Measurements from ENCODE around the gene ACP2. TPM values are rescaled to one million over a fixed set of nuclear protein-coding genes. Genes with fewer than 3 reads are reported as not detected.

ACP2 gene, protein sequence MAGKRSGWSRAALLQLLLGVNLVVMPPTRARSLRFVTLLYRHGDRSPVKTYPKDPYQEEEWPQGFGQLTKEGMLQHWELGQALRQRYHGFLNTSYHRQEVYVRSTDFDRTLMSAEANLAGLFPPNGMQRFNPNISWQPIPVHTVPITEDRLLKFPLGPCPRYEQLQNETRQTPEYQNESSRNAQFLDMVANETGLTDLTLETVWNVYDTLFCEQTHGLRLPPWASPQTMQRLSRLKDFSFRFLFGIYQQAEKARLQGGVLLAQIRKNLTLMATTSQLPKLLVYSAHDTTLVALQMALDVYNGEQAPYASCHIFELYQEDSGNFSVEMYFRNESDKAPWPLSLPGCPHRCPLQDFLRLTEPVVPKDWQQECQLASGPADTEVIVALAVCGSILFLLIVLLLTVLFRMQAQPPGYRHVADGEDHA
- 24.0 TPM for polyA plus RNA-seq (2013, experiment 1 of 2; ENCODE audit: insufficient read length)
- polyA plus RNA-seq (2013, experiment 2 of 2; ENCODE audit: insufficient read length): 25.1 TPM

DNA sequence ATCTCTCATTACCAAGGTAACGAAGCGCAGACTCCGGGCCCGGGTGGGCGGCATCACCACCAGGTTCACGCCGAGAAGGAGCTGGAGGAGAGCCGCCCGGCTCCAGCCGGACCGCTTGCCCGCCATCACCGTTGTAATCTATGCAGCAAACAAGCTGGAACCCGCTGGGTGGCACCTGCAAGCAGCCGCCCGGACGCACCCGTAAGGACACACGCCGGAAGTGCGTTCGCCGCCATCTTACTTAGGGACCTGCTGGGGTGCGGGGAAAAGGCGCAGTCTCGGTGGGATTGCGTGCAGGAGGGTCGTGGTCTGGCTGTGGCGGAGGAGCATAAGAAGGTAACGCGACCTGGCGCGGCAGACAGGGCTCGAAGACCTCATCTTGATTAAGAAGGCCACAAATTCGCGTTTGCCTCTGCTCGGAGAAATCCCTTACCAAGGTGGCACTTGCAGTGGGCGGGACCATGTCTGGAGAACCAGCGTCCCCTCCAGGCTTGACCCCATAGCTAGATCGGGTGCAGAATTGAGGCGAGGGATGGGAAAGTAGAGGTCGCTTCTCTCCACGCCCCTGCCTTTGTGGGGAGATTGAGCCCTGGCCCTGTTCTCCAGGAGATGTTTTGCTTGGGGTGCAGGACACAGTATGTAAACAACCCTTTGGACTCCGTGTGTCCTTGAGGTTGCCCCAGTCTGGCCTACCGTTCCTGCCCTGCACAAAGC lies at the start of gene ACP2:
Gene ACP2, minus strand, starts transcription at position 151 of the 714 bp plus-strand sequence. Its CDS starts 25 bp downstream, at position 126.
- DNase-seq: peak; percentile 87

DNA sequence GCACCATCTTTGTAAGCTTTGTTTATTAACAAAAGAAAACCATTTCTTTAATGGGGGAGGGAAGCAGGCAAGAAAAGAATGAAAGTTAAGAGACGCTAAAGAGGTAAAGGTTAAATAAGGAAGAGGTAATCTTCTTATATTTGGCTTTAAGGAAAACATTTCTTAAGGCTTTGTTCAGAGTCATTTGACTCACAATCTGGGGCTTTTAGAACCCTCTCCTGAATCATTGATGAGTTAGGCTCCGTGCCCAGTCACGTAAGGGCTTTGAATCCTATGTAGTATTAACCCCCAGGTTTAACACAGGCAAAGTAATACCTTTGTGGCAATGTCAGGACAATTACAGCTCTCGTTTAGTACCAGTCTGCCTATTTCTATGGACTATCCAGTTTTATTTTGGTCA lies 47.4 kb upstream of the ACP2 start:
- no peak for DNase-seq

DNA sequence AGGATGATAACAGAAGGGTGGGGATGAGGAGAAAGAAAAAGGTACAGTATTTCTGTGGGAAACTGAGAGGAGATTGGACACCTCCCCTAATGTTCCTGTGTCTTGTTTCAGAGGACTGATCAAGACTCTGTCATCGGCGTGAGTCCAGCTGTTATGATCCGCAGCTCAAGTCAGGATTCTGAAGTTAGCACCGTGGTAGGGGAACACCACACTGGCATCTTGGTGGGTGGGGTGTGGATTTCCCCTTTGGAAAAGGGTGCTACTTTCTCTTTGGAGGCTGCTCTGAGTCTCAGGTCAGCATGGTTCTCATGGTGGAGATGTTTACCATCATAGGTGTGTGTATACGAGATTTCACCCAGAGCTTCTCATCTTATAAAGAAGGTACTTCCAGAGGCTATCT lies 46.8 kb upstream of the ACP2 start:
- DNase-seq: no peak

DNA sequence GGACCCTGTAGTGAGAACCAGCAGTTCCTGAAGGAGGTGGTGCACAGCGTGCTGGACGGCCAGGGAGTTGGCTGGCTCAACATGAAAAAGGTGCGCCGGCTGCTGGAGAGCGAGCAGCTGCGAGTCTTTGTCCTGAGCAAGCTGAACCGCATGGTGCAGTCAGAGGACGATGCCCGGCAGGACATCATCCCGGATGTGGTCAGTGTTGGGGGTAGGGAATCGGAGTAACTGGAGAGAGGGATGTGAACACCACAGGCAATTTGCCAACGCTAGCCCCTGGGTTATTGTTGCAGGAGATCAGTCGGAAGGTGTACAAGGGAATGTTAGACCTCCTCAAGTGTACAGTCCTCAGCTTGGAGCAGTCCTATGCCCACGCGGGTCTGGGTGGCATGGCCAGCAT lies 41.2 kb upstream of the ACP2 start:
- no peak for DNase-seq

DNA sequence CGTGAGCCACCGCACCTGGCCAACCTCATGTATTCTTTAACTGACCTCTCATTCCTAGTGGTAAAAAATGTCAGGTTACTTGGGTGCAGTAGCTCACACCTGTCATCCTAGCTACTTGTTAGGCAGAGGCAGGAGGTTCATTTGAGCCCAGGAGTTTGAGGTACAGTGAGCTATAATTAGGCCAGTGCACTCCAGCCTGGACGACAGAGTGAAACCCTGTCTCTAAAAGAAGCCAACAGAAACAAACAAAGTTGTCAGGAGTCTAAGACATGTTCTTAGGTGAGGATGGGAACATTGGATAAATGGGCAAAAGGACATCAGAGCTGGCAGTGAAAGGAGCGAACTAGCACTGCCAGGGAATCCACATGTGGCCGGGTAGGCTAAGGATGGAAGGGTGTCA lies 39.5 kb upstream of the ACP2 start:
- no peak for DNase-seq

DNA sequence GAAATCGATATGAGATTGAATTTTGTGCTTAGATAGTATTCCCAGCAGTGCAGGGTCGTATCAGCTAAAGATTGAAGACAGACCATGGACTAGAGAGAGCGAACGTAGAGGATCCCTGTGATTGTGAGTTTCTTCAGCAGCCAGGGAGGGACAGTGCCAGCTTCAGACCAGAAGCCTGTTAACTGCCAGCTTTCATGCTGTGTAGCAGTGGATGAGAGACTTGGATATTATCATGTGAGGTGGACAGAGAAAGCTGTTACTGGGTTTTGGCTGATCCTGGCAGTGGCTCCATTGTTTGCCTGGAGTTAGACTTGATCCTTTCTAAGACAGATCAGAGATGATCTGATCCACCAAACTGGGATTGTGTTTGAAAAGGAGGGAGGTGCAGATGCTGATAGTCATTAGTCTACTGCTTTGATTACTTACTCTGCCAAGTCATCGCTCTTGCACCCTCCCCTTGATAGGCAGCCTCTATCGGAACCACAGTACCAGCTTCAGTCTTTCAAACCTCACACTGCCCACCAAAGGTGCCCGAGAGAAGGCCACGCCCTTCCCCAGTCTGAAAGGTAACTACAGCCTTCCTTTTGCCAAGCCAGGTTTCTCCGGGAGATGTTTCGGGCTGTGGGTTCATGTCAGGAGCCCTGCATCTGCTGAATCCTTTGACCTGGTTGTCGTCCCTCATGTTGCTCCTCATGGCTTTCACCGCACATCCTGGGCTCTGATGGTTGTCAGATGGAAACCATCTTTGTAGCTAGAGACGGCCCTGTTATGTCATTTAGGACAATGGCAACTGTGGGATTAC lies 37.6 kb upstream of the ACP2 start:
- DNase-seq: no peak

DNA sequence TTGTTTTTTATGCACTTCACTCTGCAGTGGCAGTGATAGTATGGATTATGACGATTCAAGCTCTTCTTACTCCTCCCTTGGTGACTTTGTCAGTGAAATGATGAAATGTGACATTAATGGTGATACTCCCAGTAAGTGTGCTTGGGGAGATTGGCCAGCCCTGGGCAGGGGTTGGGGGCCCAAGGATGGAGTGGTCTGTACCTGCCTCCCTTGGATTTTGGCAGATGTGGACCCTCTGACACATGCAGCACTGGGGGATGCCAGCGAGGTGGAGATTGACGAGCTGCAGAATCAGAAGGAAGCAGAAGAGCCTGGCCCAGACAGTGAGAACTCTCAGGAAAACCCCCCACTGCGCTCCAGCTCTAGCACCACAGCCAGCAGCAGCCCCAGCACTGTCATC lies 35.5 kb upstream of the ACP2 start:
- no peak for DNase-seq

DNA sequence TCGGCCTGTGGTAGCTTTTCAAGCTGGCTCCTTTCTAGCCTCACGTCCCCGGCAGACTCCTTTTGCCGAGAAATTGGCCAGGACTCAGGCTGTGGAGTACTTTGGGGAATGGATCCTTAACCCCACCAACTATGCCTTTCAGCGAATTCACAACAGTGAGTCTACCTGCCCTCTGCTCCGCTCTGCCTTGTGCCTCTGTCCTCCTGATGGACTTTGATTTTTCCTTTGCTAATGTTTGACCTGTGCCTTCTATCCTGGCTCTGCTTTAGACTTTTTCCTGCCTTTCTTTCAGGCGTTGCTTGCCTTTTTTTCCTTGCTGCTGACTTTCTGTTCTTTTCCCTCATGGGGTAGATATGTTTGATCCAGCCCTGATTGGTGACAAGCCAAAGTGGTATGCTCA lies 33.8 kb upstream of the ACP2 start:
- DNase-seq: no peak

DNA sequence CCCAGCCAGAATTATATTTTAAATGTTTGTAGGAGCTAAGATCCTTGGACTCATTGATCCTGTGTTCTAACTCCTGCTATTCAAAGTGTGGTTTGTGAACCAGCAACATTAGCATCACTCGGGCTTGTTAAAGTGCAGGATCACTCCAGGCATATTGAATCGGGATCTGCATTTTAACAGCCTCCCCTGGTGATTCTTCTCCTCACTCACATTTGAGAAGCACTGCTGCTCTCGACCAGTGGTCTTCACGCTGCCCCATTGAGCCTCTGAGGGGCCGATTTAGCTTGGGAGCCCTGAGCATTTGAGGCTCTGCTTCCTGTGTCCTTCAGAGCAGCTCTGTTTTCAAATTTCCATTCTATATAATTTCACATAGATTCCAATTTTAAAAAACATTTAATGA lies 32.2 kb upstream of the ACP2 start:
- no peak for DNase-seq

DNA sequence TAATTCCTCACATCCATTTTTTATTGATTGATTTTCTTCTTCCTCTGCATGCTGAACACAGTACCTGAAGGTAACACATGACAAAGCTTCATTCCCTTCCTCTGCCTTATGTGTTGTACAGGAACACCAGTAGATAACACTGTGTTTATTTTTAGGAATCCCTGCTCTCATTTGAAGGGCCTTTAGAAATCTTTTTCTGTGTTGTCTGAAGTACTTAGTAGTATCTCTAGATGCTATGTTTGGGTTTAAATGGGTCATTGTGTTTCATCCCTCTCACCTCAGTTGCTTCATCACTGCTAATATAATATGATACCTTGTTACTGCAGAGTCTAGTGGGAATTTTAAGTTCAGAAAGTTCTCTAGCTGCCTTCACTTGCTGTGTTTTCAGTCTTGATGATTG lies 31.5 kb upstream of the ACP2 start:
- DNase-seq: no peak

DNA sequence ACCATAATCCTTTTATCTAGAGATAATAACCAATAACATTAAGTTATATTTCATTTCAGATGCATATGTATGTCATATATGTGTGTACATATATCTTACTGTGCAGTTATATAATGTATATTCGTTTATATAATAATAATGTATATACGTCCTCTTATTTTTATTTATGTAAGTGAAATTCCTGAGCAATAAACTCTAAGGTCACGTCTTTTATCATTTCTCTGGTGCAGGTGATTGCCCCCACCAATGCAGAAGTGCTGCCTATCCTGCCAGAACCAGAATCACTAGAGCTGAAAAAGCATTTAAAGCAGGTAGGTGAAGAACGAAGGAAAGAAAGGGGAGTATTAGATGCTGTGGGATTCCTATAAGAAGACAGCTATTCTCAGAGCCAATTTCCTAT lies 30.2 kb upstream of the ACP2 start:
- no peak for DNase-seq

DNA sequence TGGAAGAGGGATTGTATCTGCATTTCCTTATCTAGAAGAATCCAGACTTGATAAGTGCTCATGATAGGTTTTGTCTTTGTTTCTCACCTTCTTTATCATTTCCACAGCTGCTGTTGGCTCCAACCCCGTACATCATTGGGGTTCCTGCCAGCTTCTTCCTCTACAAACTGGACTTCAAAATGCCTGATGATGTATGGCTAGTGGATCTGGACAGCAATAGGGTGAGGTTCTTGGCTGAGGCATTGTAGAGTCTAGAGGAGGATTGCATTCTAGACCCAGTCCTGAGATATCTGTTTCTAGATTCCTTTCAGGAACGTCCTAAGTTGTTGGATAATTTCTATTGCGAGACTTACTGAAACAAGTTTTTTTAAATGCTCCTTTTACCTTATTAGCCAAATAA lies 29.4 kb upstream of the ACP2 start:
- no peak for DNase-seq

DNA sequence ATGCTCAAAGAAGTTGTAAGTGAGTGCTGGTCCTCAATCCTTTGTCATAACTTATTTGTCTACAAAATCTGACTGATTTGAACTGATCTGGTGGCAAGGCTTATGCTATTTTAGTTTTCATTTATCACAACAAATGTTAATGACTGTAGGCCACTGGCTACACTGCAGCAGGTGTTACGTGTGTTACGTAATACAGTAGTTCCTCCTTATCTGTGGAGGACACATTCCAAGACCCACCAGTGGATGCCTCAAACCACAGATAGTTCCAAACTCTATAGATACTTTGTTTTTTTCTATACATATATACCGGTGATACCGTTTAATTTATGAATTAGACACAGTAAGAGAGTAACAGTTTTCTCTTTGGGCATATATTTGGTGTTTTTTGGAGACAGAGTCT lies 28.3 kb upstream of the ACP2 start:
- DNase-seq: no peak

DNA sequence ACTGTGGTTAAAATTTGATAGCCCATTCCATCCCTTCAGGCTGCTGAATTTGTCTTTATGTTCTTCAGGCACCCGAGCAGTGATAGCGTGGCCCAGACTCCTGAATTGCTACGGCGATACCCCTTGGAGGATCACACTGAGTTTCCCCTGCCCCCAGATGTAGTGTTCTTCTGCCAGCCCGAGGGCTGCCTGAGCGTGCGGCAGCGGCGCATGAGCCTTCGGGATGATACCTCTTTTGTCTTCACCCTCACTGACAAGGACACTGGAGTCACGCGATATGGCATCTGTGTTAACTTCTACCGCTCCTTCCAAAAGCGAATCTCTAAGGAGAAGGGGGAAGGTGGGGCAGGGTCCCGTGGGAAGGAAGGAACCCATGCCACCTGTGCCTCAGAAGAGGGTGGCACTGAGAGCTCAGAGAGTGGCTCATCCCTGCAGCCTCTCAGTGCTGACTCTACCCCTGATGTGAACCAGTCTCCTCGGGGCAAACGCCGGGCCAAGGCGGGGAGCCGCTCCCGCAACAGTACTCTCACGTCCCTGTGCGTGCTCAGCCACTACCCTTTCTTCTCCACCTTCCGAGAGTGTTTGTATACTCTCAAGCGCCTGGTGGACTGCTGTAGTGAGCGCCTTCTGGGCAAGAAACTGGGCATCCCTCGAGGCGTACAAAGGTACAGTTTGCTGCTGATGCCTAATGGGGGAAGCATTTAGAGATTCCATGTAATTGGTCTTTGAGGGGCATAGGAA lies 26.1 kb upstream of the ACP2 start:
- no peak for DNase-seq

DNA sequence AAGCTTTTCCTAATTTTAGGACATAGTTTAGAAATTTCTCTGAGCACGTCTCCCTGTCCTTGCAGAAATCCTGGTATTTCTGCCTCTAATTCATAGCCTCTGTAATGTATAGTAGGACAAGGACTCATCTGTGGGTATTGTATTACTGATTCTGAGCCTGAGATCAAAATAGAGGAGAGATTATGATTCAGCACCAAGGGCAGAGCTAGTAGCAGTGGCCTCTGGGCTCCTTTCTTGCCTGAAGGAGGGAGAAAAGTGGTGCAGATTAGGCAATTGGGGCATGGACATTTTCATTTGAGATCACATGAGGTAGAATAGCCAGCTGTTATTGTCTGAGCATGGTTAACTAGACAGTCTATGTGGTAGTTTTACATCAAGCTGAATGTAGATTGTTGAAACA lies 24.1 kb upstream of the ACP2 start:
- no peak for DNase-seq

DNA sequence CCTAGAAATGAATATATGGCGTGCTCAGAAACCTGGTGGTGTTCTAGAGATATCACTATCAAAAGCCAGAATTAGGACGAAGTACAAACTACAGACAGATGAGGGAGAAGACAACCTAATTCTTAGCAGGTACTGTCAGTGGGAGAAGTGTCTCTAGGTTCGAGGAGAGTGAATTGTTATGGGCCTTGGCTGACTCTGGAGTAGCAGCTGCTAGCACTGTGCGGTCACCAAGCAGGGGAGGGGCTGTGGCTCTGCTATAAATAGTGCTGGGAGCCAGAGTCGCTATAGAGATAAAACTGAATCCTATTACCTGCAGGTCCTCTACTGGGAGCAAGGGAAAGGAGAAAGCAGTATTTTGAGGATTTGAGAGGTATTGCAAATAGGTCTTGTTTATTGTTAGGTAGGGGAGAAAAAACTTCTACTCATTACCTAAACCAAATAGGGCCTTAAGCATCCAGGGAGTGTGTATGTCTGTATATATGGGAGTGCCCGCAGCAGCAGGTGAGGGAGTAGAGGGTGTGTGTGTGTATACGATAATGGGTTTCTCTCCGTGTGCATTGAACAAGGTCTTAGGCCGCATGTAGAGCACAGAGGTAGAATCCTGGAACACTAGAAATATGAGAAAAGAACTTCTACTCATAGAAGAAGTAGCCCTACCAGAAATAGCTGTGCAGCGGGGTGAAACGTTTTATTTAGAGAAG lies 23.5 kb upstream of the ACP2 start:
- no peak for DNase-seq

DNA sequence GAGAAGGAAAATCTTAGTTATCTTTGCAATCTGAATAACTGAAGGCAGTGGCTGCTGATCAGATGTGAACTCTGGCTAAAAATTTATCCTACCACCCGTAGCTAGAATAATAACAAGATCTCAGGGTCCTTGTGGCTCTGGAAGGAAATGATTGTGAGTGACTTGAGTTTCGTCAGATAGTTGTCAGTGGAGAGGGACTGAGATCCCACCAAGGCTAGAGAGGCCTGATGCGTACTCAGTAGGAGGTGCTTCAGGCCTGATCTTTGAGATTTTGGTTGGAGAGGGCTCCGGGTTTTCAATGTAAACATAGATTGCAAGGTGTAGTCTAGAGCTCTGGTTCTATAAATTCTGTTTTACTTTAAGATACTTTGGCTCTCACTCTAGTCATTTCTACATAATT lies 22.7 kb upstream of the ACP2 start:
- DNase-seq: no peak

DNA sequence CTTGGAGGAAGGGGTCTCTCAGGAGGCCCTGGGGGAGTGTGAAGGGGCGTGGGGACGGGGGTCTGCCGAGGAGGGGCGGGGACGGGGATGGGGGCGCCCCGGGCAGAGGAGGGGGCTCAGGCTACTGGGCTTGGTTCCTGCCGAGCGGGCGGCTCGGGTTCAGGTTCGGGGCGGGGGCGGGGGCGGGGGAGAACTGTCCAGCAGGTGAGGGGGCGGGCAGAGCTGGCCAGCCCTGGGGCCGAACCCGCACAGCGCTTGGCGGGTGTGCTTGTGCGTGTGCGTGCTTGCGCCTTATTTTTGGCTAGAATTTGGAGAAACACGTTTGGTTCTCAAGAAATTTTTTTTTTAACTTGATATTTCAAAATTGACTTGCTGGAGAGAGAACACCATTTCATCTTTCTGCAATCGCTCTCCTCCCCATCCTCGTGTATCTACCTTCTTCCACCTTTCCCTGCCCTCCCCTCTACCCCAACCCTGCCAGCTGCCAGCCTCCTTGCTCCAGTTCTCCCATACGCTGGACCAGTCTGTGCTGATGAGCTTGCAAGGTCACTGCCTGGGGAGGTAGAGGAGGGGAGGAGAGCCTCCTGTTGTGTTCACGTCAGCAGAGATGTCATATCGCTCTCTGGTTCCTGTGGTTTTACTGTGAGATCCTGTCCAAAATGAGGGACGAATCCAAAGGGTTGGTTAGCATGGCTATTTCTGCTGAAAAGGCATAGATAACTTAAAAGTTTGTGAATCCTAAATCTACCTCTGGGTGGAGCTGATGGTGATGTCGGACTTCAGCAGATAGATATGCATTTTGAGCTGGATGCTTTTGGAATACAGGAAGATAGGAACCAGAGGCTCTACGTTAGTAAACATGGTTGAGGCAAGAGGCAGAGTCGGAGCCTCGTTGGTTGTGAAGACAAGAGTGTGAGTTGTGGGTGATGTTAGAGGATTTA lies 22.0 kb upstream of the ACP2 start:
- DNase-seq: peak; percentile 42

DNA sequence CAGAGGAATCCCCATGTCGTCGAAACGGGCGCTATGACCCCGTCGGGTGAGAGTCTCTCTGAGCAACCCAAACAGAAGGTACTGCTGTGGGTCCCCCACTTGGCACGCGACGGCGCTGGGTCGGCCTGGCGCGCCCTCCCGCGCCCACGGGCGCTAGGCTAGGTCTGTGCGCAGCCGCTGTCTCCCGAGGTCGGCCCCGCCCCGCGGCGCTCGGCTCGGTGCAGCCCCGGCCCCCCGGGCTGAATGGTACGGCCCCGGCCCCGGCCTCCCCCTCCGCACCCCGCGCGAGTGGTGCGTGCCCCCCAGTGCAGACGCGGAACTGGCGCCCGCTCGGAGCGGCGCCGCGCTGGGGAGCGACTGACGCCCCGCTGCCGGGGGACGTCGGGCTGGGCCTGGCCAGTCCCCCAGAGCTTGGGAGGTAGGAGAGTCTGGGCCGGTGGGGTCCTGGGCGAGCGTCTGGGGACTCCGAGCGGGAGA lies 21.3 kb upstream of the ACP2 start, which contains the start of gene MADD:
Gene MADD, plus strand, starts transcription at position 305 of the 477 bp plus-strand sequence.
- peak; percentile 87 for DNase-seq
